Activated naive CD8-positive, alpha-beta T cell treated with anti-CD3 and anti-CD28 coated beads, Interleukin-2, amount 50 U/mL, for 16 hours (primary cell): ENCODE data around the gene PSMD1.
"Not testable (repeated sequence)": the region's sequence is repeated elsewhere in the genome, so short reads cannot be mapped to it uniquely, and the experiment has no call there.

Source experiments
- DNase-seq: peaks from one replicate; pipeline ENCODE4 v3.0.0-alpha.2; 2020; ENCODE audit warnings: low read depth, low spot score

PSMD1 gene

GRCh38 chr2:231053846-231054245 is 2.8 kb upstream of the PSMD1 start:
- DNase-seq: no peak

DNA sequence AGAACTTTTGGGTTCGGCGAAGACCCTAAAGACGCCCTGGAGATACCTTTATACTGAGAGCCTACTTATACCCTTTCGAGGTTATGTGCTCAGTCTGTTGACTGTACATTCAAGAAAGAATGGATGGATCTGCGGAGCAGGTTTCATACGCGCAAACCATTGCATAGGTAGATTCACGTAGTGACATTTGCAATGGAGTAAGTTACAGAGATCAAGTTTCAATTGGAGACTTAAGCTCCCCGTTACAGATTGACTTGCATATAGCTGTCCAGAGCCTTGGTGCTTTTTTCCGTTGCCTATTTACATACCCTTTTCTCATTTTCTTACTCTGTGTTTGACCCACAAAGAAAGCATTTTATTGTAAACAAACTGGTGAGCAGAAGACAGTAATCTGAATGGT is 923 bp downstream of the PSMD1 start:
- no peak for DNase-seq

GRCh38 chr2:231058761-231059550 is 2.3 kb downstream of the PSMD1 start:
- DNase-seq: no peak

GRCh38 chr2:231059756-231060155 is 3.1 kb downstream of the PSMD1 start:
- no peak for DNase-seq

DNA sequence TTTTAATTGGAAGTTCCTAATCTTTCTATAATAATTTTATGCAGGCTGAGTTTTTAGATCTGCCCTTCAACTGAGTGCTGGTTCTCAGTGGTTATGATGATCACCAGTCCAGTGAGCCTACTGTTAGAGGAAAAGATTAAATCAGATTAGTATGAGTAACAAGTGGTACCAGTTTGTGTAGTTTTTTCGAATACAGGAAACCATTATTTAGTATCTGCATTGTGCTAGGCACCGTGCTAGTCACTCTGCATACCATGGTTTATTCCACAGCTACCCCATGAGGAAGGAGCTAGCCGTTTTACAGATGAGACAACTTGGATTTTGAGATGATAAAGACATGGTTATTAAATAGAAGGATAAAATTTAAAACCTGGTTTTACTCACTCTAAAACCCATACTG is 6.1 kb downstream of the PSMD1 start:
- no peak for DNase-seq

GRCh38 chr2:231063347-231063746 is 6.7 kb downstream of the PSMD1 start:
- no peak for DNase-seq

DNA sequence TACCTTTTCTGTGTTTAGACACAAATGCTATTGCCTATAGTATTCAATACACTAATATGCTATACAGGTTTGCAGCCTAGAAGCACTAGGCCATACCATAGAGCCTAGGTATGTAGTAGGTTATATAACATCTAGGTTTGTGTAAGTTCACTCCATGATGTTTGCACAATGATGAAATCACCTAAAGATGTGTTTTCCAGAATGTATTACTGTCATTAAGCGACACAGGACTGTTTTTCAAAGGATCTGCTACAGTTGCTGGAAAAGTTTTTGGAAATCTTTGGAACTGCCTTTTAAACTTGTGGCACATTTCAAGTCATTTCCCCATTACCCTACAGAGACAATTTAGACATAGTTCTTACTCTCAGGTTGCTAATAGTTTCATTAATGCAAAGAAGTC is 9.3 kb downstream of the PSMD1 start:
- DNase-seq: no peak

GRCh38 chr2:231067531-231067930 is 10.9 kb downstream of the PSMD1 start:
- DNase-seq: not testable (repeated sequence)

DNA sequence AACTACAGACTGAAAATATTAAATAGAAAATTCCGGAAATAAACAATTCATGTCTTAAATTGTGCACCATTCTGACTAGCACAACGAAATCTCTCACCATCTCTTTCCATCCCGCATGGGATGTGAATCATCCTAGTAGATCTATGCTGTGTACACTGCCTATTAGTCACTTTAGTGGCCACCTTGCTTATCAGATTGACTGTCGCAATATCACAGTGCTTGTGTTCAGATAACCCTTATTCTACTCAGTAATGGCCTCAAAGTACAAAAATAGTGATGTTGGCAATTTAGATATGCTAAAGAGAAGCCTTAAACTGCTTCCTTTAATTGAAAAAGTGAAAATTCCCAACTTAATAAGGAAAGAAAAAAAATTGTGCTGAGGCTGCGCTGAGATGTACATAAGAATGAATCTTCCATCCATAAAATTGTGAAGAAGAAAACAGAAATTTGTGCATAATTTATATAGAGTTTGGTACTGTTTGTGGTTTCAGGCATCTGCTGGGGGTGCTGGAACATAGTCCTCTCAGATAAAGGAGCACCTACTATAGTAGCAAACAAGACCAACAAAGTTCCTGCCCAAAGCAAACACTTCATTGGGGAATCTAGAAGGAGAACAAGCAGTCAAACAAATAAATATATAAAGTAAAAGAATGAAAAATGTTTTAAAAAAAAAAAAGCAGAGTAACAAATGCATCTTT is 12.0 kb downstream of the PSMD1 start:
- no peak for DNase-seq

DNA sequence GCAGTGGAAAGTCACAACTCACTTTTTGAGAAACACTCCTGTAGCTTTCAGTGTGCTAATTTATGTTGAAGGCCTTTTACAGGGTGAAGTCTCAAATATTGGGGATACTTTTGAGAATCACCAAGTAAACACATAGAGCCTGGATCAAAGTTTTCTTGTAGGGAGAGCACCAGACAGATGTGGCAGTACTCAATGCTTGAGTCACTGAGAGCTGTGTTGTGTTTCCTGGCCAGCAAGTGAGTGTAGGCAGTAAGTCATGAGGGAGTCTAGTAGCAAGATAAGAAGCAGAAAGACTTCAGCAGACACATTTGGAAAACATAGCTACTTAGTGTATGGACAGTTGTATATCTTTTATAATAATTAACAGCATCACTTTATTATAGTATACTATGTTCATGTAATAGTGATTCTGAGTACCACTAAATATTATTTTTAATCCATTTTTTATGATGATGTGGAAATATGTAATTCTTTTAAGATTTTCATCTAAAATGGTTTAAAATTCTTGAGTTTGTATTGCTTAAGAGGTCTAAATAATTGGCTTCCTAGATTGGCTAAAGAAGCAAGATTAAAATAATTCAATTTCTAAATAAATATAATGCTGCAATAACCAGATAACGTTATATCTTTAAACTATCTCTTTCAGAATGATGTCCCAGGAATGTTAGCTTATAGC is 12.8 kb downstream of the PSMD1 start:
- DNase-seq: no peak

GRCh38 chr2:231084565-231084964 is 27.9 kb downstream of the PSMD1 start:
- DNase-seq: no peak

- DNase-seq: no peak
Observed at GRCh38 chr2:231088754-231089153, 32.1 kb downstream of the PSMD1 start.

GRCh38 chr2:231093933-231094332 is 37.3 kb downstream of the PSMD1 start:
- no peak for DNase-seq

DNA sequence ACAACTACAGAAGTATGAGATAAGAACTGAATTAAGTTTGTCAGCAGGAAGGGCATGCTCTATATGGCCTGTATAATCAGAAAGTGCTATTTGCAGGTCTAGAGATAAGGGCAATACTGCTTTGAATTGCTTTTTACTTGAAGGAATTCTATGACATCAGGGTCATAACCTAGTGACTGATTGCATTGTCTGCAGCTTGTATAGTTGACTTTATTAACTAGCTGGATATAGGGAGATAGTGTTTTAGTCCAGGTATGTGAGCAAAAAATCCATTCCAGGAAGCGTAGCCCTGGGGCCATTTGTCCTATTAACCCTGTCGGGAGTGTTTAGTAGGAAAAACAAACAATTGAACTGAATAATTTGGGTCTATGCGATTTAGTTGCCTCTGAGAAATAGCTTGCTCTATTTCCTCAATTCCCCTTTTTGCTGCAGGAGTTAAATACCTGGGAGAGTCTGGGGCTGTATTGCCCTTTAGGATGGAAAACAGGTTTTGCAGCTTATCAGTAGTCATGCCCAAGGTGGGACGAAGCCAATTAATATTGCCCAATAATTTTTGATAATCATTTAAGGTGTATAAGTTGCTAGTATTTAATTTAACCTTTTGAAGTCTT is 38.2 kb downstream of the PSMD1 start:
- no peak for DNase-seq

DNA sequence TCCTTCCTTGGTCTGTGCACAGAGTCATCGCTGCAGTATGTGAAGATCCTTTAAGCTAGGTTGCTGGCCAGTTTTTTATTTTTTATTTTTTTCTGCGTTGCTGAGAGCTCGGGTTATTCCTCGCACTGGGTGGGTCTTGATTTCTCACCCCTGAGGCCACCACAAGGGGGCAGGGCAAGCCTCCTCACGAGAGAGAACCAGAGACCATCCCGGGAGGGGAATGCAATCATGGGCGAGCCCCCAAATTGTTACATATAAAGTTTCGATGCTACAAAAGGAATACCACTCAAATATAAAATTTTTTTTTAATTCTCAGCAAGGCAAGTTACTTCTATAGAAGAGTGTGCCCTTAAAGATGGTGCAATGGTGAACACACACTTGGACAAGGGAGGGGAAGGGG is 43.3 kb downstream of the PSMD1 start:
- DNase-seq: no peak

- not testable (repeated sequence) for DNase-seq
Observed at GRCh38 chr2:231100321-231100720, 43.7 kb downstream of the PSMD1 start.

DNA sequence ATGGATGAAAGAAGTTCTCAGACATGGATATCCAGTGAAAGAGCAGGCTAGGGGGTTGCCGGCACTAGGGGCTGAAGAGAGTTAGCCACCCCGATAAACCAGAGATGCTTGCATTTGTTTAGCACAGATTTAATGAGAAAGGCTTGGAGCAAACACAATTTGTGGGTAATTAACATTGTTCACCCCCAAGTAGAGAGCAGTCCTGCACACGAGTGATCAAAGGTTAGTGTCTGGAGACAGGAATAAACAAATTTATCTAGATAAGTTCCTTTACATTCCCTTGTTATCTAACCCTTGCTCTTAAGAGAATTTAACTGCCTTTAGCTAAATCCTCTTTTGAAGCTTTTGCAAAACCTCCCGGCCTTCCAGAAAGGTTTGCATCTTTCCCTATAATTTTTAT is 44.3 kb downstream of the PSMD1 start:
- DNase-seq: no peak

GRCh38 chr2:231102772-231103171 is 46.1 kb downstream of the PSMD1 start:
- DNase-seq: no peak

GRCh38 chr2:231104115-231104713 is 47.5 kb downstream of the PSMD1 start:
- no peak for DNase-seq

- no peak for DNase-seq
Observed at GRCh38 chr2:231110551-231110950, 53.9 kb downstream of the PSMD1 start.

DNA sequence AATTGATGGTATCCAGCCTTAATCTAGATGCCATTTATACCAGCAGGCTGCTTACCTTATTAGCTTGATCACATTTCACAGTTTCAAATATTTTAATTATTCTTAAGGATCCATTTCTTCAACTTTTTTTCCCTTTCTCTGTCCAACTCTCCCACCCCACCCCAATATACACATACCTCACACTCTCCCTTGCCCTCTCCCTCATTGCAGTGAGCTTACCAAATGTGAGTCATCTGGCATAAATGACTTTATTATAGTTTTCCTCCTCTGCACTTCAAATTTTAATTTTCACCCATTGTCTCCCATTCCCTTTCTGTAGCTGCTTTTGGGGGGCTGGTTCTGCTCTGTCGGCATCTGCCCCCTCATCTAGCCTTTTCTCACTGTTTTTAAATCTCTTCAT is 55.3 kb downstream of the PSMD1 start:
- no peak for DNase-seq

GRCh38 chr2:231113489-231113888 is 56.8 kb downstream of the PSMD1 start:
- no peak for DNase-seq
